Stomach (tissue), 9 donors: ENCODE measurements around the gene KCTD12. TPM values are rescaled to one million over a fixed set of nuclear protein-coding genes. Genes with fewer than 3 reads are reported as not detected.

ENCODE experiments used
- DNase-seq, 2 donors: peaks; one replicate each; pipeline versions ENCODE4 v3.0.0 to v3.0.0-alpha.2; 2013 to 2019
- H3K27ac ChIP-seq, 5 donors: fragments of 200-600 bp in 4 of 5; sonication (generic) in 4 of 5; one replicate each; pipeline ENCODE4 v1.5.1; 2013 to 2019; ENCODE audit warnings: mild to moderate bottlenecking in 1 of 5, moderate library complexity in 1 of 5
- H3K27me3 ChIP-seq, 3 donors: fragments of 200-600 bp; sonication (generic); one replicate each; pipeline ENCODE4 v1.5.1; 2017 to 2019; ENCODE audit warnings: mixed run types in 1 of 3
- H3K36me3 ChIP-seq, 4 donors: fragments of 200-600 bp; sonication (generic); 1 replicate in 3 of 4; 2 replicates in 1 of 4; pipeline ENCODE4 v1.5.1; 2016 to 2019
- H3K4me1 ChIP-seq, 4 donors: fragments of 200-600 bp; sonication (generic); one replicate each; pipeline ENCODE4 v1.5.1; 2016 to 2019
- H3K4me3 ChIP-seq, 4 donors: fragments of 200-600 bp; sonication (generic) in 3 of 4; one replicate each; pipeline ENCODE4 v1.5.1; 2016 to 2019; ENCODE audit warnings: mild to moderate bottlenecking in 1 of 4
- H3K9me3 ChIP-seq, 4 donors: fragments of 200-600 bp; sonication (generic); one replicate each; pipeline ENCODE4 v1.5.1; 2016 to 2019
- CTCF ChIP-seq, 7 experiments: fragments of 450-650 bp in 4 of 7; fragments of 200-600 bp in 3 of 7; sonication (generic) in 3 of 7; IDR thresholded peaks; one replicate each; pipeline ENCODE4 v1.5.1; 2016 to 2019; ENCODE audit warnings: antibody characterized with exemption in 7 of 7, control low read depth in 2 of 7, mild to moderate bottlenecking in 1 of 7
- EP300 ChIP-seq: sonication (generic); formaldehyde crosslinking; IDR thresholded peaks from one replicate; pipeline ENCODE4 v1.6.1; 2017; ENCODE audit warnings: antibody characterized with exemption
- POLR2A ChIP-seq, 4 donors: fragments of 450-650 bp; IDR thresholded peaks; one replicate each; pipeline ENCODE4 v1.6.1; 2016; ENCODE audit warnings: antibody characterized with exemption in 4 of 4, control low read depth in 2 of 4, mild to moderate bottlenecking in 1 of 4, moderate library complexity in 1 of 4
- POLR2AphosphoS5 ChIP-seq, 3 donors: sonication (generic); formaldehyde crosslinking; IDR thresholded peaks; one replicate each; pipeline ENCODE4 v1.6.1; 2016; ENCODE audit warnings: antibody characterized with exemption in 3 of 3
- WGBS, 5 donors: extraction: QIAGEN DNeasy Blood & Tissue Kit in 3 of 5; methylation state at CpG; one replicate each; pipeline versions ENCODE4 v1.1.5 to v1.1.7; 2013 to 2018; 5-methylcytosine and 5-hydroxymethylcytosine counted together
- intact Hi-C: fragments of 100-400 bp; cut with DNase I; formaldehyde crosslinking; loops from one replicate; pipeline ENCODE4 v1.15.1; 2023; ENCODE audit warnings: low total_unique reads
- polyA plus RNA-seq, 3 donors: library from polyadenylated mRNA; stranded (reverse); fragments of 200-250 nt; gene quantifications; one replicate each; pipeline ENCODE4 v1.2.3, GENCODE V29; 2013
- total RNA-seq, 5 donors: library from RNA; depleted of rRNA; stranded (reverse); fragments of >200 nt; gene quantifications; one replicate each; pipeline versions ENCODE4 v1.1.0 to v1.2.3, GENCODE V29; 2014 to 2016
- donor health status: healthy with polysubstance abuse.
- donor health status: Bipolar disorder and iron deficiency.
- donor health status: healthy.

Gene KCTD12
- total and polyA plus RNA-seq, 8 donors, result 9.5 to 115 (median 28.4) TPM

- no peaks in the 10 kb centered on the region for H3K27me3 ChIP-seq
- H3K4me3 ChIP-seq, result no peak overlapping the region
- no peaks in the 10 kb centered on the region for H3K36me3 ChIP-seq
- TF ChIP-seq POLR2A (IDR thresholded peaks at IDR 0.05) (no peak), CTCF (IDR thresholded peaks at IDR 0.05) (no peak), POLR2AphosphoS5 (IDR thresholded peaks at IDR 0.05) (no peak), EP300 (no peak)
- H3K4me1 ChIP-seq, result no peaks in the 10 kb centered on the region
- no peak overlapping the region for H3K27ac ChIP-seq
- no peaks in the 10 kb centered on the region for H3K9me3 ChIP-seq
- no peak for DNase-seq
- intact Hi-C loops, result no loop called here
Measured at GRCh38 chr13:76864259-76864658, 21.9 kb downstream of the KCTD12 start.

GRCh38 chr13:76863022-76863421 is 23.2 kb downstream of the KCTD12 start:
- Histone ChIP-seq H3K27me3 (no peaks in the 10 kb centered on the region), H3K36me3 (no peaks in the 10 kb centered on the region), H3K9me3 (no peaks in the 10 kb centered on the region), H3K4me1 (no peaks in the 10 kb centered on the region), H3K27ac (no peak overlapping the region), H3K4me3 (no peak overlapping the region)
- no peak for DNase-seq
- intact Hi-C loops, result no loop called here
- no peak for TF ChIP-seq POLR2AphosphoS5 (IDR thresholded peaks at IDR 0.05)
- no peak for TF ChIP-seq EP300
- TF ChIP-seq POLR2A (IDR thresholded peaks at IDR 0.05), result no peak
- TF ChIP-seq CTCF (IDR thresholded peaks at IDR 0.05), result no peak
- 83 to 95% (median 94%) methylated on average over 3 of the region's 3 CpGs for WGBS, 5 donors

GRCh38 chr13:76861859-76862258 is 24.3 kb downstream of the KCTD12 start:
- no peak overlapping the region for H3K4me3 ChIP-seq
- H3K27ac ChIP-seq, result no peak overlapping the region
- TF ChIP-seq EP300 (no peak), POLR2AphosphoS5 (IDR thresholded peaks at IDR 0.05) (no peak), CTCF (IDR thresholded peaks at IDR 0.05) (no peak), POLR2A (IDR thresholded peaks at IDR 0.05) (no peak)
- H3K9me3 ChIP-seq, result no peaks in the 10 kb centered on the region
- H3K27me3 ChIP-seq, result no peaks in the 10 kb centered on the region
- intact Hi-C loops, result no loop called here
- H3K4me1 ChIP-seq, result no peaks in the 10 kb centered on the region
- WGBS, 5 donors, result 75 to 86% (median 78%) methylated on average over 3 of the region's 3 CpGs
- no peaks in the 10 kb centered on the region for H3K36me3 ChIP-seq
- no peak for DNase-seq

- DNase-seq, result no peak
- WGBS, 5 donors, result 94 to 99% (median 97%) methylated on average over 2 of the region's 2 CpGs
- Histone ChIP-seq H3K9me3 (no peaks in the 10 kb centered on the region), H3K27me3 (no peaks in the 10 kb centered on the region), H3K27ac (no peak overlapping the region), H3K4me1 (no peaks in the 10 kb centered on the region), H3K4me3 (no peak overlapping the region), H3K36me3 (no peaks in the 10 kb centered on the region)
- intact Hi-C loops, result no loop called here
- TF ChIP-seq EP300 (no peak), POLR2A (IDR thresholded peaks at IDR 0.05) (no peak), CTCF (IDR thresholded peaks at IDR 0.05) (no peak), POLR2AphosphoS5 (IDR thresholded peaks at IDR 0.05) (no peak)
Measured at GRCh38 chr13:76860706-76861105, 25.5 kb downstream of the KCTD12 start.
